GM03348 (cell line): ENCODE data around the gene SLC35E4.

Source experiments
- DNase-seq: peaks from one replicate; pipeline ENCODE4 v3.0.0; 2012; ENCODE audit warnings: low spot score

Gene SLC35E4

DNA sequence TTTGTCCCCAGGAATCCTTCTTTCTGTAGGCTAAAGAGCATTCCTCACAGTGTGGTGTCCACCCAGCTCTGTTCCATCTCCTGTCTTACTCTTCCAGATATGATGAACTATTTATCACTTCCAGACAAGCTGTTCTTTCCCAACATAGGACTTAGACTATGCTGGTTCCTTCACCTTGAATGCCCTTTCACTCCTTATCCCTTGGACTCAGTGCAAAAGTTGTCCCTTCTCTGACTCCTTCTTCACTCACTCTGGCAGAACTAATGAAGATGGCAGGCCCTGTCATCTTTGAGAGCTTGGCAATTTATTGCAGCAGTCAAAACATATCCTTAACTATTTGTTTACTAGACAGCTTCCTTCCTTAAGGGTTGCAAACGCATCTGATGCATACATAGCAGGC, 55.6 kb downstream of the SLC35E4 start:
- no peak for DNase-seq

DNA sequence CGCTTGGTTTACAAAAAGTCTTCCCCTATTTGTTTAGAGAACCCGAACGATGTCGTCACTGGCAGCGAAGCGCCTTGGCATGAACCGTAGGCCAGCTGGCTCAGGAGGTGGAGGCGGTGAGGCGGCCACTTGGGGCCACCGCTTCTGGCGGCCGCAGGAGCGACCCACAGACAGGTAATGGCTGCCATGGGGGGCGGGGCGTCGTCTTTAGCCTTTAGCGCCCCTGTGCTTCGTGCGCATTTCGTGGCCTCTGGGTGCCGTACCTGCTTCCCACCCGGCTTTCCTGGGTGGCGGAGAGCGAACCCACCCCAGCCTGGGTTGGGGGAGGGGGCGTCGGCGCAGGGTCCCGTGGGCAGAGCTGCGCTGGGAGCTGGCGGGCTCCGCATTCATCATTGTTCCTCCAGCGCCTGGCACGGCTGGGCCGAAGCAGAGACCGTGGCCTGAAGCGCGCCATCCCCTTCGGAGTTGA, 58.6 kb downstream of the SLC35E4 start:
- DNase-seq, result peak; percentile 35

DNA sequence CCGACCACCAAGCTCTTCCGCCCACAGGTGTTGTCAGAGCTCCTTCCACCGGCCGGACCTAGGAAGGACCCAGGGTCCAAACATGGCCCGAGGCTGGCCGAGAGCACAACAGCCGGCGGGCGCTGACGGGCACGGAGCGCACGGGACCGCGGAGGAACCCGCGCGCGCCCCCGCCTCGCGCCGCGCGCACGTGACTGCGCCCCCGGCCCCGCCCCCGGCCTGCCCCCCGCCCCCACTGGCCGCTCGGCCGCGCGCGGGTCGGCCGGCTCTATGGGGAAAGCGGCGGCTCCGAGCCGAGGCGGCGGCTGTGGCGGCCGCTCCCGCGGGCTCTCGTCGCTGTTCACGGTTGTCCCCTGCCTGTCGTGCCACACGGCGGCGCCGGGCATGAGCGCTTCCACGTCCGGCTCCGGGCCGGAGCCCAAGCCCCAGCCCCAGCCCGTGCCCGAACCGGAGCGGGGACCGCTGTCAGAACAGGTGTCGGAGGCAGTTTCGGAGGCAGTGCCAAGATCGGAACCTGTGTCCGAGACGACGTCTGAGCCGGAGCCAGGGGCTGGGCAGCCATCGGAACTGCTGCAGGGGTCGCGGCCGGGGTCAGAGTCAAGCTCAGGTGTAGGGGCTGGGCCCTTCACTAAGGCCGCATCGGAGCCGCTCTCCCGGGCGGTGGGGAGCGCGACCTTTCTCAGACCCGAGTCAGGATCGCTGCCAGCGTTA, 59.2 kb downstream of the SLC35E4 start, which contains the start of gene OSBP2:
TSS of gene OSBP2 (plus strand) at position 235 of the 711 bp plus-strand sequence. CDS start at position 271, 36 bp downstream.
- DNase-seq, result peak; percentile 71

DNA sequence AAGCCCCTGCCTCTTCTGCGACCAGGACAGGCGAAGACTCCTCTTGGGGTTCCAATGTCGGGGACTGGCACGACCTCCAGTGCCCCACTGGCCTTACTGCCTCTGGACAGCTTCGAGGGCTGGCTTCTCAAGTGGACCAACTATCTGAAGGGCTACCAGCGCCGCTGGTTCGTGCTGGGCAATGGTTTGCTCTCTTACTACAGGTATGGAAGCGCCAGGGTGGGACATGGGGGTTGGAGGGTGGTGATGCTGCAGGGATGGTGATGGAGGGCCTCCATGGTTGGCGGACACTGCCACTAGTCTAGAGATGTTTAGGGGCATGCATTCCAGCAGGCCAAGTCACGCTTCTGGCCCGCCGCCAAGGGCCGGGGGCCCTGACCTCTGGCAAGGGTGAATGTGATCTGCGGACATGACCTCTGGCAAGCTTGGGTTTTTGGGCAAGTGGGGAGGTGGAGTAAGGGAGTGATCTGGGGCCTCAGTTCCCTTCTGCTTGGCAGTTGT, 59.8 kb downstream of the SLC35E4 start:
- DNase-seq, result no peak

DNA sequence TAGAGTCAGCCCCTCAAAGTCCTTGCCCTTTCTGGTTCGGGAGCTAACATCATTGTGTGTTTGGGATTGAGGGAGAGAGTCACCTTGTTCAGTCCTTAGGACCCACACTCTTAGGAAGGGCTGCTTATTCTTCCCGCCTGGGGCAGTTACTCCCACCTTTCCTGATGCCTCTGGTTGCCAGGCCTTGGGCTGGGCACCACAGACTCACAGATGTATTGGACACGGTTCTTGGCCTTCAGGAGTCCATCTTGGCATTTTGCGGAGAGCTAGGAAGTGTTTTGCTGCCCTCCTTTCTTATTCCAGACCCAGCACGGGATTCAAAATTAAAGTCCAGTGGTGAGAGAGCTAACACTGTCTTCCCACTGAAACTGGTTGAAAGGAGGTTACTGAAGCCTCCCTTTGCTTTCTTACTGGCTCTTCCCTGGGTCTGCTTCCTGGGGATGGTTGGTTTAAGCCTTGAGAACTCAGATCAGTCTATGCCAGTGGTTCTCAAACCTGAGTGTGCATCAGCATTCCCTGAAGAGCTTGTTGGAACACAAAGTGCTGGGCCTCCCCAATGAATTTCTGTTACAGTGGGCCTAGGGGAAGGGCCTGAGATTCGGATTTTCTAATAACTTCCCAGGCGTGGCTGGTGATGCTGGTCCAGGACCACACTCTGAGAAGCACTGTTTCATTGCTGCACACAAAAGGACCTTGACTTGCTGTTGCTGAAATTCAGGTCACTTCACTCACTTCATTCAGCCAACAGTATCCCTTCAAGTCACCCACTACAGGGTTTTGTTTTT, 60.5 kb downstream of the SLC35E4 start:
- DNase-seq, result no peak
